Measurements from ENCODE around the gene CKAP2L.

CKAP2L gene

GRCh38 chr2:112728378-112729175, 35.8 kb downstream of the CKAP2L start:
- no peak overlapping the region for H3K27ac Mint-ChIP-seq
- ATAC-seq = no peak
- no peaks in the 10 kb centered on the region for H3K9me3 Mint-ChIP-seq
- peaks cover 6% of the 10 kb centered on the region for H3K4me1 Mint-ChIP-seq
- DNase-seq = no peak
- H3K27me3 Mint-ChIP-seq = peaks cover 10% of the 10 kb centered on the region
- H3K36me3 Mint-ChIP-seq (ENCODE audit: low read depth) = no peaks in the 10 kb centered on the region
- H3K4me3 Mint-ChIP-seq = no peak overlapping the region

DNA sequence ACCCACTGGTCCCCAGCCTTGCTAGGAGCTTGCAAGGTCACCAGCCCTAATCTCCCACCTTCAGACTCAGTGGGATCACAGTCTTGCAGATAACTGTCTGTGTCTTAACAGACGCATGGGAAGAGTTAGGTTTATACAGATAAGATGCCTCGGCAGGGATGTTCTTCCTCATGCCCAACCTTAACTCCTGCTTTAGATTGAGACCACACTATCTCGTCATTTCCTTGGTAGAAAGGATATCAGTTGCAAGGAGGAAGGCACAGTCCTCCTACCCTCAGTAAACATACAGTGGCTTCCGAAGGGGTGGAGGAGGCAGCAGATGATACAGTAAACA, 36.4 kb downstream of the CKAP2L start:
- H3K27me3 Mint-ChIP-seq = peaks cover 10% of the 10 kb centered on the region
- H3K9me3 Mint-ChIP-seq = no peaks in the 10 kb centered on the region
- H3K36me3 Mint-ChIP-seq (ENCODE audit: low read depth) = no peaks in the 10 kb centered on the region
- no peak overlapping the region for H3K4me3 Mint-ChIP-seq
- DNase-seq = no peak
- no peak for ATAC-seq
- no peak overlapping the region for H3K27ac Mint-ChIP-seq
- H3K4me1 Mint-ChIP-seq = peaks cover 6% of the 10 kb centered on the region

GRCh38 chr2:112727276-112728028, 37.0 kb downstream of the CKAP2L start:
- peaks cover 10% of the 10 kb centered on the region for H3K27me3 Mint-ChIP-seq
- ATAC-seq = no peak
- H3K36me3 Mint-ChIP-seq (ENCODE audit: low read depth) = no peaks in the 10 kb centered on the region
- no peak for DNase-seq
- H3K27ac Mint-ChIP-seq = no peak overlapping the region
- no peaks in the 10 kb centered on the region for H3K9me3 Mint-ChIP-seq
- no peak overlapping the region for H3K4me3 Mint-ChIP-seq
- H3K4me1 Mint-ChIP-seq = peaks cover 6% of the 10 kb centered on the region

DNA sequence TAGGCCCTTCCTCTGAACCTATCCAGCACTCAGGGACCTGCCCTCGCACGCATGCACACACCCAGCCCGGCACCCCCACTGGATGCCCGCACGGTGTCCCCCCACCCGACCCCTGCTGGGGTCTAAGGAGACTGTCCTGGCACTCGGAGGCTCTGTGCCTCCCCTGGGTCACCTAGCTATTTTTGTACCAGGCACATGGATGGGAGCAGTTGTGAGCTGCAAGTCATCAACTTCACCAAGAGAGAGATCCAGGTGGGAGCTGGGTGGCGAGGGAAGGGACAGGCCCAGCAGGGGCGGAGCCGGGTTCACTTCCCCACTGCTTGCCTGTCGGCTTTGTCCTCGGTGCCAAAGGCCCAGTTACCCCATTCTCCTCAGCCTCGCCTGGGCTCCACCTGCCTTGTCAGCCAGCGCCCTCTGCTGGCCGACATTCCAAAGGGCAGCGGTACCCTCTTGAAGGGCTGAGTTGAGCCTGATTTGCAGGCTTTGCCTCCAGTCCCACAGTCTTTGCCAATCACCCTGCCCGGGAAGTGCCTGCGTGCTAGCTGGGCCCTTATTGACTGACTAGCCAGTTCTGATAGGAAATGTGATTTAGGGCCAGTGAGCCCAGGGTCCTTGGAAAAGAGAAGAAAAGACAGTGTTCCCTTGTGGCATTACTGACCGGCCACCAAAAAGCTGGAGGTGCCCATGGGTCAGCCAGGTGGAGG, 37.8 kb downstream of the CKAP2L start:
- no peak overlapping the region for H3K4me3 Mint-ChIP-seq
- ATAC-seq (peak; percentile 93), DNase-seq (peak; percentile 88)
- no peaks in the 10 kb centered on the region for H3K9me3 Mint-ChIP-seq
- no peak overlapping the region for H3K27ac Mint-ChIP-seq
- H3K27me3 Mint-ChIP-seq = peaks cover 10% of the 10 kb centered on the region
- H3K36me3 Mint-ChIP-seq (ENCODE audit: low read depth) = no peaks in the 10 kb centered on the region
- peaks cover 6% of the 10 kb centered on the region for H3K4me1 Mint-ChIP-seq

GRCh38 chr2:112725545-112726457, 38.6 kb downstream of the CKAP2L start:
- no peak for ATAC-seq
- no peak overlapping the region for H3K27ac Mint-ChIP-seq

DNA sequence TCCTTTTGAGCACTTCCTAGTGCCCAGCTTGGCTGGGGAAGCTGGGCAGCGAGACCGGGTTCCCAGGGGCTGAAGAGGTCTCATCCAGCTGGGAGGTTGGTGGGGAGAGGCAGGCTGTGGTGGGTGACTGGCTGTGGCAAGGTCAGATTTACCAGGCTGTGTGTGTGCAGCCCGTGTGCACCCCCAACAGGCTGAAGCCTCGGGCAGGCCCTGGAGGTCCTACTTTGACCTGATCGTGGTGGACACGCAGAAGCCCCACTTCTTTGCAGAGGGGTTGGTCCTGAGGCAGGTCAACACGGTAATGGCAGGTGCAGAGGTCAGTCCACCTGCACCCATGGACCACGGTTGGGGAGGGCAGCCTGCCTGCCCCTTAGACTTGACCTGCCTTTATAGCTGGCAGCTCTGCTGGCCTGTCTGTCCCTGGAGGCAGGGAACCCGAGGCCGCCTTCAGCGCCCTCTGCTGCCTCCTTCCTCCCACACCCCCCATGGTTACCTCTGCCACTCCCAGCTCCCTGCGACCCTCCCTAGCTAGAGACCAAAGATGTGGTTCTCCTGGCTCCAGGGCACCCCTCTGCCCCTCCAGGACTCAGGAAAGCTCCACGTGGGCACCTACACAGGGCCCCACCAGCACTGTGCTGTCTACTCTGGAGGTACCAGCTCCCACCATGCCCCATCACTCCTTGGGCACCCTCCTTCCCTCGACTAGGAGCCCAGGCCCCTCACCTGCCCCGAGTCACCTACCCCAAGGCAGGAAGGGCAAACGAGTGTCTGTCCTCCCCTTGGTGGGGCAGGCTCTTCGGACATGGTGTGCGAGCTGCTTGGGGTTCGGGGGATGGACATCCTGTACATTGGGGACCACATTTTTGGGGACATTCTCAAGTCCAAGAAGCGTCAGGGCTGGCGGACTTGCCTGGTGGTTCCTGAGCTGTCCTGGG, 39.6 kb downstream of the CKAP2L start:
- Mint-ChIP-seq H3K9me3 (no peaks in the 10 kb centered on the region), H3K4me3 (no peak overlapping the region), H3K36me3 (ENCODE audit: low read depth) (no peaks in the 10 kb centered on the region), H3K27ac (no peak overlapping the region), H3K4me1 (peaks cover 6% of the 10 kb centered on the region), H3K27me3 (peaks cover 12% of the 10 kb centered on the region)
- ATAC-seq (peak; percentile 21), DNase-seq (no peak)

More at GRCh38 chr2:112725545-112726457, 38.6 kb downstream of the CKAP2L start:
- H3K36me3 Mint-ChIP-seq (ENCODE audit: low read depth) = no peaks in the 10 kb centered on the region
- H3K9me3 Mint-ChIP-seq = no peaks in the 10 kb centered on the region
- peaks cover 6% of the 10 kb centered on the region for H3K4me1 Mint-ChIP-seq
- peaks cover 10% of the 10 kb centered on the region for H3K27me3 Mint-ChIP-seq
- no peak for DNase-seq
- H3K4me3 Mint-ChIP-seq = no peak overlapping the region

GRCh38 chr2:112723995-112724394, 40.4 kb downstream of the CKAP2L start:
- no peaks in the 10 kb centered on the region for H3K9me3 Mint-ChIP-seq
- H3K4me3 Mint-ChIP-seq = no peak overlapping the region
- H3K4me1 Mint-ChIP-seq = peaks cover 6% of the 10 kb centered on the region
- H3K27me3 Mint-ChIP-seq = peaks cover 12% of the 10 kb centered on the region
- DNase-seq = no peak
- no peak overlapping the region for H3K27ac Mint-ChIP-seq
- ATAC-seq = no peak
- H3K36me3 Mint-ChIP-seq (ENCODE audit: low read depth) = no peaks in the 10 kb centered on the region

DNA sequence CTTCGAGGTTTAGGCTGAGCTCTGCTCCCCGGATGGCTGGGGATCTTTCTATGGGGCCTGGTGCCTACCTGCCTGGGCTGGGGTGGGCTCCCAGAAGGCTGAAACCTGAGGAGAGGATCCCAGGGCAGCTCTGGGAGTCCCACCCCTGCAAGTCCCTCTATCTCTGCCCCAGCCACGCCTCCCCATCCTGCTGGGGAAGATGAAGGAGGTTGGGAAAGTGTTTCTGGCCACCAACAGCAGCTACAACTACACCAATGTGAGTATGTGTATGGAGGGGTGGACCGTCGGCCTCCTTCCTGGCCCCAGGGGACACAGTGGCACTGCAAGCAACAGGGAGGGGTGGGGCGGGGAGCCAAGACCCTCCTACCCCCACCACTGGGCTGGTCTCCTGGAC, 40.9 kb downstream of the CKAP2L start:
- no peak overlapping the region for H3K27ac Mint-ChIP-seq
- H3K4me3 Mint-ChIP-seq = no peak overlapping the region
- H3K27me3 Mint-ChIP-seq = peaks cover 12% of the 10 kb centered on the region
- peaks cover 6% of the 10 kb centered on the region for H3K4me1 Mint-ChIP-seq
- DNase-seq (no peak), ATAC-seq (no peak)
- H3K36me3 Mint-ChIP-seq (ENCODE audit: low read depth) = no peaks in the 10 kb centered on the region
- H3K9me3 Mint-ChIP-seq = no peaks in the 10 kb centered on the region

DNA sequence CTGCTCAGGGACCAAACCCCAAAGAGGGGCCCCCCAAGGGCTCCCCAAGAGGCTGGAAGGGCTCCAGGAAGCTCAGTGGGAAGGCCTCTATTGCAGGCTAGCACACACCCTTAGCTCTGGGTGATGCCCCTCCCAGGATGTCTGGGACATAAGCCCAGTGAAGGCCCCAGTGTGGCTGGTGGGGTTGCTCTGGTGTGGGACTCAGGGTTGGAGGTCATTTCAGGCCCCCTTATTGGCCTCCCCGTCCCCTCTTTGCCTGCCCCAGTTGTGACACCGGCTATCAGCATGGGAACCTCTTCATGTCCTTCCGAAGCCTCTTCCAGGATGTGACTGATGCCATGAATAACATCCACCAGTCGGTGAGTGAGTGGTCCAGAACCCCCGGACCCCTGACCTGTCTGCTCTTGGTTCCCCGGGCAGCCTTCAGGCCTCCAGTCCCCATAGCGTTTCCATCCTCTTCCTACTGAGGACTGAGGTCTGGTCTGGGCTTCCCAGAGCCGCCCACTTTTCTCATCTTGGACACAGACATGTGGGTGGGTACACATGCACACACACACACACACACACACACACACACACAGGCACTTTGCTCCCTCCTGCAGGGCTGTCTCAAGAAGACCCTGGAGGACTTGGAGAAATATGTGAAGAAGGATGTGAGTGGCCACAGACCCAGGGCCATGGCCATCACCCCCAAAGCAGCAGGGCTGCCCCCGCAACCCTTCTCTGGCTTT, 41.4 kb downstream of the CKAP2L start:
- Mint-ChIP-seq H3K27me3 (peaks cover 7% of the 10 kb centered on the region), H3K27ac (no peak overlapping the region), H3K36me3 (ENCODE audit: low read depth) (no peaks in the 10 kb centered on the region), H3K4me3 (no peak overlapping the region), H3K9me3 (no peaks in the 10 kb centered on the region), H3K4me1 (peaks cover 4% of the 10 kb centered on the region)
- DNase-seq (no peak), ATAC-seq (no peak)

DNA sequence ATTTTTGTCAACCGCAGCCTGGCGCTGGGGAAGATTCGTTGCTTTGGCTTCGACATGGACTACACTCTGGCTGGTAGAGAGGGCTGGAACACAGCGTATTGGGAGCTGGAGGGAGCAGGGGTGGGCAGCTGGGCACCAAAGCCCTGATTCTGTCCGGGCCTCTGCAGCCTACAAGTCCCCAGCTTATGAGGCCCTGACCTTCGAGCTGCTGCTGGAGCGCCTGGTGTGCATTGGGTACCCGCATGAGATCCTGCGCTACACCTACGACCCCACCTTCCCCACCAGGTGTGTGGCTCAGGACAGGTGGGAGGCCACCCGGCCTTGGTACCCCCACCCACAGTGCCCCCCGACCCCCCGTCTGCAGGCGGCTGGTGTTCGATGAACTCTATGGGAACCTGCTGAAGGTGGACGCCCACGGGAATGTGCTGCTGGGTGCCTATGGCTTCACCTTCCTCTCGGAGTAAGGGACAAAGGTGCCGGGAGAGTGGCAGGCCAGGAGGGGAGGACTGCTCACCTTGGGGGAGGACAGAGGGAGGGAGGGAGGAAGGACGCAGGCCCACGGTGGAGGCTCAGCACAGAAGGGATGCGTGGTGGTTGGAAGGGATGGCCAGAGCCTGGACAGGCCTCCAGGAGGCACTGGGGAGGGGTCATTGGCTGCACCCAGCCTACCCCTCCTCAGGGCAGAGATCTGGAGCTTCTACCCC, 42.4 kb downstream of the CKAP2L start:
- Mint-ChIP-seq H3K27me3 (peaks cover 4% of the 10 kb centered on the region), H3K4me1 (peaks cover 3% of the 10 kb centered on the region), H3K9me3 (no peaks in the 10 kb centered on the region), H3K27ac (no peak overlapping the region), H3K4me3 (no peak overlapping the region), H3K36me3 (ENCODE audit: low read depth) (no peaks in the 10 kb centered on the region)
- ATAC-seq (no peak), DNase-seq (no peak)

- H3K9me3 Mint-ChIP-seq = no peaks in the 10 kb centered on the region
- no peak within 1 kb of the TSS for H3K27ac Mint-ChIP-seq
- peaks cover under 1% of the 10 kb centered on the region for H3K4me1 Mint-ChIP-seq
- DNase-seq = no peak
- peaks cover 2% of the 10 kb centered on the region for H3K27me3 Mint-ChIP-seq
- no peak within 1 kb of the TSS for H3K4me3 Mint-ChIP-seq
- H3K36me3 Mint-ChIP-seq (ENCODE audit: low read depth) = no peaks in the 10 kb centered on the region
- ATAC-seq = no peak
Observed at GRCh38 chr2:112720785-112721184, 43.6 kb downstream of the CKAP2L start, which contains the start of gene NT5DC4. Gene NT5DC4 (plus strand): TSS chr2:112721020. CDS start chr2:112721080, 60 bp downstream.

DNA sequence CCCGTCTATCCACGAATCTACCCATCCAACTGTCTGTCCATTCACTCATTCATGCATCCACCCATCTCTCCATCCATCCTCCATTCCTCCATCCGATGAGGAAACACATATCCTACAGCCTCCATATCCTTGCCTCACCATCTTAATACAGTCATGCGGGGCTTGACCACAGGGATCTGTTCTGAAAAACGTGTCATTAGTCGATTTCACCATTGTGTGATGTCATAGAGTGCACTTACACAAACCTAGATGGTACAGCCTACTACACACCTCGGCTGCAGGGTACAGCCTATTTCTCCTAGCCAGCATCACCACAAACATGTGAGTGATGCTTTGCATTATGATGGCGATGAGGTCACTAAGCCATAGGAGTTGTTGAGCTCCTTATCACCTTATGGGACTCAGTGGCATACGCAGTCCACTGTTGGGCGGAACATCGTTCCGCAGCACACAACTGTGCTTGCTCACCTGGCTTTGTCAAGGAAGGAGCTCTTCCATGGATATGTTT, 45.5 kb downstream of the CKAP2L start:
- no peaks in the 10 kb centered on the region for H3K4me1 Mint-ChIP-seq
- ATAC-seq (no peak), DNase-seq (no peak)
- H3K4me3 Mint-ChIP-seq = no peak overlapping the region
- H3K27me3 Mint-ChIP-seq = peaks cover 2% of the 10 kb centered on the region
- no peaks in the 10 kb centered on the region for H3K36me3 Mint-ChIP-seq (ENCODE audit: low read depth)
- no peak overlapping the region for H3K27ac Mint-ChIP-seq
- no peaks in the 10 kb centered on the region for H3K9me3 Mint-ChIP-seq
